Endometrial microvascular endothelial cells (primary cell): ENCODE measurements around the gene SKP2. TPM values are rescaled to one million over a fixed set of nuclear protein-coding genes. Genes with fewer than 3 reads are reported as not detected.
"Not testable (repeated sequence)": the region's sequence is repeated elsewhere in the genome, so short reads cannot be mapped to it uniquely, and the experiment has no call there.

Experiments
- in situ Hi-C: cut with HindIII; loops from 2 replicates; pipeline ENCODE4 v1.10.0; 2017; ENCODE audit warnings: low sequenced_read_pairs, low pct_unique_long_range_greater_than_20kb; ENCODE audit errors: inconsistent ontology term
- total RNA-seq: library from RNA; depleted of rRNA; stranded (reverse); fragments of >200 nt; gene quantifications from one replicate; pipeline ENCODE4 v1.2.3, GENCODE V29; 2015; ENCODE audit errors: inconsistent ontology term

Gene SKP2
- total RNA-seq, 1 donor from 2014 or later = 39.8 TPM

DNA sequence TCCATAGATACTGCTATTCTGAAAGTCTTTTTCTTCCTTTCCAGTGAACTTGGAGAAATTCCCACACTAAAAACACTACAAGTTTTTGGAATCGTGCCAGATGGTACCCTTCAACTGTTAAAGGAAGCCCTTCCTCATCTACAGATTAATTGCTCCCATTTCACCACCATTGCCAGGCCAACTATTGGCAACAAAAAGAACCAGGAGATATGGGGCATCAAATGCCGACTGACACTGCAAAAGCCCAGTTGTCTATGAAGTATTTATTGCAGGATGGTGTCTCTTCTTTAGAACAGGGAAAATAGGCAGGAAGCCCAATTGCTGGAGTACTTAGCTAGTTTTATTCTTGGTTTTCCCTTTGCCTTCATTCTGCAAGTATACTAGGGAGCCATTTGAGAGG is 29.9 kb downstream of the SKP2 start:
- in situ Hi-C loops = no loop called here

DNA sequence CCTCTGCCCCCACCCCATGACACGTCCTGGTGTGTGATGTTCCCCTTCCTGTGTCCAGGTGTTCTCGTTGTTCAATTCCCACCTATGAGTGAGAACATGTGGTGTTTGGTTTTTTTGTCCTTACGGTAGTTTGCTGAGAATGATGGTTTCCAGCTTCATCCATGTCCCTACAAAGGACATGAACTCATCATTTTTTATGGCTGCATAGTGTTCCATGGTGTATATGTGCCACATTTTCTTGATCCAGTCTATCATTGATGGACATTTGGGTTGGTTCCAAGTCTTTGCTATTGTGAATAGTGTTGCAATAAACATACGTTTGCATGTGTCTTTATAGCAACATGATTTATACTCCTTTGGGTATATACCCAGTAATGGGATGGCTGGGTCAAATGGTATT is 32.5 kb downstream of the SKP2 start:
- in situ Hi-C loops = not testable (repeated sequence)

- in situ Hi-C loops = no loop called here
Observed at GRCh38 chr5:36193746-36194145, 41.8 kb downstream of the SKP2 start.

- in situ Hi-C loops = no loop called here
Observed at GRCh38 chr5:36198281-36198680, 46.4 kb downstream of the SKP2 start.

DNA sequence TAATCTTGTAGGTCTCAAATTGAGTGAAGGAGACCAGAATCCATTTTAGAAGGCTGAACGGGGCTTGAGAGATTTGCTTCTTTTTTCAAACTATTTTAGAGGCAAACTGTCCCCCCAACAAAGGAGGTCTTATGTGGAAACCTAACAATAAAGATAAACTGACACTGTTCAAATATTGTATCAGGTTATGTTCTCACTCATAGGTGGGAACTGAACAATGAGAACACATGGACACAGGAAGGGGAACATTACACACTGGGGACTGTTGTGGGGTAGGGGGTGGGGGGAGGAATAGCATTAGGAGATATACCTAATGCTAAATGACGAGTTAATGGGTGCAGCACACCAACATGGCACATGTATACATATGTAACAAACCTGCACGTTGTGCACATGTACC is 46.9 kb downstream of the SKP2 start:
- in situ Hi-C loops = not testable (repeated sequence)

DNA sequence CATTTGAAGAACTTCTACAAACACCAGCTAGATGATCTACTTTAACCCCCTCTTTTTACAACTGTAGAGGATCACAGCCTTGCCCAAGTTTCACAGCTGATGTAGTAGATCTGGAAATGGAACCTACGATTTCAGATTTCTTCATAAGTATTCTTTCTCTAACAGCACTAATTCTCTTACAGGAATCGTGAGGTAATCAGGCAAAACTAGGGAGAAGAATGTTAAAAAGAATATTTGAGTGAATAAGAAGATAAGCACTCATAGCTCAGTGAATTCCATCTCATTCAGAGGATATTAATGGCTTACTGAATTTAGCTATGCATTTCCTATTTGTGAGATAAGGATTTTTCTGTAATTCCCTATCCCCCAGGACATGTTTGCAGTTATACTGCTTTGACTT is 47.7 kb downstream of the SKP2 start:
- in situ Hi-C loops = no loop called here

- in situ Hi-C loops = no loop called here
Observed at GRCh38 chr5:36200513-36200912, 48.6 kb downstream of the SKP2 start.

DNA sequence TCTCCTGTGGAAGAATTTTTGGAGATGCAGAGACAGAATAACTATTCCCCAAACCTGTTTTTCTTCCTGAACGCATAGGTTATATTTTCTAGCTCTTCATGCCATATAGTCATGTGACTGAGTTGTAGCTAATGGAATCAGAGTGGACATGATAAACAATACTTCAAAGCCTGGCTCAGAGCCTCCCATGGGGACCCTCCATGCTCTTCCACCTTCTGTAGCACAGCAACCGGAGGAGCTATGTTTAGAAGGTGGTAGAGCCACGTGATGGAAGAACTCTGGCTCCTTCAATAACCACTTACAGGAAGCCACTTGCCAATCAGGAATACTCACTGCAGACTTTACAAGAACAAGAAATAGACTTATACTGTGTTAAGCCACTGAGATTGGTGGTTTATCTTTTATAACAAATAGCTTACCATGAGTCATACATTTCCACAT is 50.6 kb downstream of the SKP2 start:
- in situ Hi-C loops = no loop called here

- in situ Hi-C loops = no loop called here
Observed at GRCh38 chr5:36205329-36205728, 53.4 kb downstream of the SKP2 start.

DNA sequence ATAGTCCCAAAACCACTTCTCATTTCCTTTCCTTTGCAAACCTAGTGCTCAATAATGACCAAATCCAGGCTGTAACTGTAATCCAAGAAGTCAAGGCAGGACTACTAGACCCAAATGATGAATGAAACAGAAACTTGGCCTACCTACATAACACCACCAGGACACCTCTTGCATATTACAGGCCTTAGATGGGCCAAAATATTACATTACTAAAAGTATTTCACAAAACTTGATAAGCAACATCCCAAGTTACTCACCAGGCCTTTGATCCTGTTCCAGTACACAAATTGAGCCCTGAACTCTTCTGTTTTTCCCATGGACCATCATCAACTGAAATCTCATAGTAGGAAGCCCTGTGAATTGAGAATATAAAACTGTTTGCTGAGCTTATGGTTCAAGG is 55.0 kb downstream of the SKP2 start:
- in situ Hi-C loops = no loop called here

- in situ Hi-C loops = no loop called here
Observed at GRCh38 chr5:36208786-36209185, 56.9 kb downstream of the SKP2 start.

DNA sequence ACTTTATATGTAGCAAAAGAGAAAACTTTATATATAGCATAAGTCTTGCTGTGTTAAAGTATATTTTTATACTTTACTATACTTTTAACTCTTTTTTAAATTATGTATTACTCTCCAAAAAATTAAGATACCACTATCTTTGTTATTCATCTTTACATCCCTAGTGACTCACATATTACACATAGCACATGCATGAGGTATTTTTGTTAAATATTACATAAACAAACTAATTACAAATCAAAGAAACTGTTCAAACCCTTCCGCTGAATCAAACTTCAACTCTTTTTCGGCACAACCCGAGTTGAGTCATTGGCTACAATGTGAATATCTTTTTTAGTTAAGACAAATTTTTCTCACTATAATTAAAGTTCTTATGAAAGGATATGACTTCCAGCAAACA is 57.8 kb downstream of the SKP2 start:
- in situ Hi-C loops = no loop called here

DNA sequence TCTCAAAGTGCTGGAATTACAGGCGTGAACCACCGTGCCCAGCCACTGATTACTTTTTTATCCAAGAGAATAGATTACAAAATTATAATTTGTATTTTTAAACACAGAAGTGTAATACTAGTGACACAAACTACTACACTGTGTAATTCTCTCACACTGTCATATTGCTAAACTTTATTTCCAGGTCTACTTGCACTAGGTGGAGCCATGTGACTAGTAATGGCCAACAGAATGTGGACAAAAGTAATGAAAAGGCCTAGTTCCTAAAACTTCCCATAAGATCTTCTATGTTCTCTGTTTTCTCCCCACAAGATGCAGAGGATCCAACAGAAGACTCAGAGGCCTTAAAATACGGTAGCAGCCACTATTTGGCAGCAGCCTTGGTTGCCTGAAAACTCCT is 62.5 kb downstream of the SKP2 start:
- in situ Hi-C loops = no loop called here

DNA sequence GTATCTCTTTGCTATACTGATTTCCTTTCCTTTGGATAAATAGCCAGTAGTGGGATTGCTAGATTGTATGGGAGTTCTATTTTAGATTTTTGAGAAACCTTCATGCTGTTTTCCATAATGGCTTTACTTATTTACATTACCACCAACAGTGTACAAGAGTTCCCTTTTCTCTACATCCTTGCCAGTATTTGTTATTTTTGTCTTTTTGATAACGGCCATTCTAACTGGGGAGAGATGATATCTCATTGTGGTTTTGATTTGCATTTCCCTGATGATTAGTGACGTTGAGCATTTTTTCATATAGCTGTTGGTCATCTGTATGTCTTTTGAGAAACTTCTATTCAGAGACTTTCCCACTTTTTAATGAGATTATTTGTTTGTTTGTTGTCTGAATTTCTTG is 64.0 kb downstream of the SKP2 start:
- in situ Hi-C loops = no loop called here

GRCh38 chr5:36217567-36217966 is 65.7 kb downstream of the SKP2 start:
- in situ Hi-C loops = no loop called here

DNA sequence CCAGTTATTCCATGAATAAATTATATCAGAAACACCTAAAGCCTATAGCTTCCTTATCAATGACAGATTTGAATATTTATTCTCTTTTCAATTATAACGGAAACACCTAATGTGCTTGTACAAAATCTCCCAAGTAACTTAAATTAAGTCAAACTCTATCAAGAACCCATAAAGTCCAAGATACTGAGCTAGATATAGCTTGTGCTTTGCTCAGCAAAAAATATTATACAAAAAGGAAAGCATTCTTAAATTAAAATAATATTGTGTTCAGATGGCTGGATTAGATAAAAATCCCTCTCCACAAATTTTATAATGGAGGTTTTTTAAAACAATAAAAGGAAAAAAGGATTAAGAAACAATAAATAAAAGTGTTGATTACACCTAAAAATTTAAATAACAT is 66.1 kb downstream of the SKP2 start:
- in situ Hi-C loops = no loop called here

GRCh38 chr5:36222620-36223019 is 70.7 kb downstream of the SKP2 start:
- in situ Hi-C loops = no loop called here

DNA sequence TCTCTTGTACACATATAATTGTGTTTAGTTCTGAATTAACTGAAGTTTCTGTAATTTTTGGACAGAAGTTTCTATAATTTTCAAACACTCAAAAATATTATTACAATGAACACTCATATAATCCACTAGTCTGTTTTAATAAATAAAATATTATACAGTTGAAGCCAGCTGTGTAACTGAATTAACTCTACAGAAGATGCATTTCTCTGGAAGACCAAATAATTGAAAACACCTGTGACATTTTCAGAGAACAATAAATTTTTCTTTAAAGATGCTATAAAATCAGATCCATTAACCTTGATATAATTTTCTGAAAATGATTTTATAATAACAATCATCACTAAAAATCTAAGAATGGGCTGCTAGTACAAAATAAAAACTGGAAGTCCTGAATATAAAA is 75.1 kb downstream of the SKP2 start:
- in situ Hi-C loops = no loop called here

DNA sequence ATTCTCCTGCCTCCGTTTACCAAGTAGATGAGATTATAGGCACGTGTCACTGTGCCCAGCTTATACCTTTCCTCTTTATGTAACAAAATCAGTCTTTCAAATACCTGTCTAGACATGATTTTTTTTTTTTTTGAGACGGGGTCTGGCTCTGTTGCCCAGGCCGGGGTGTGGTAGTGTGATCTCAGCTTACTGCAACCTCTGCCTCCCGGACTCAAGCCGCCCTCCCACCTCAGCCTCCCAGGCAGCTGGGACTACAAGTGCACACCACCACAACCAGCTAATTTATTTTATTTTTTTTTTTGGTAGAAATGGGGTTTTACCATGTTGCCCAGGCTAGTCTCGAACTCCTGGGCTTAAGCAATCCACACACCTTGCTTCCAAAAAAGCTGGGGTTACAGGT is 76.6 kb downstream of the SKP2 start:
- in situ Hi-C loops = no loop called here

- in situ Hi-C loops = no loop called here
Observed at GRCh38 chr5:36230151-36230790, 78.4 kb downstream of the SKP2 start.

GRCh38 chr5:36232533-36232932 is 80.6 kb downstream of the SKP2 start:
- in situ Hi-C loops = no loop called here
